HepG2 (cell line): Measurements from ENCODE around the gene ARHGEF12. TPM values are rescaled to one million over a fixed set of nuclear protein-coding genes. Genes with fewer than 3 reads are reported as not detected.

Experiments used
- ATAC-seq: fragments of 200-7000 bp; cut with Tn5 transposase; 3 replicates; pipeline ENCODE4 v1.9.1; 2020; ENCODE audit warnings: mild to moderate bottlenecking, moderate library complexity
- BruUV-seq: library from RNA; stranded (reverse); fragments of 400-500 nt; replicated peaks from 2 replicates; lab custom pipeline; 2021; lab: Mats Ljungman, UMichigan
- CTCF ChIA-PET: fragments of 300-600 bp; formaldehyde crosslinking; extraction: SDS; loops from one replicate; lab custom pipeline; 2021; ENCODE audit warnings: low total read pairs, inconsistent platforms, low intra/inter-chr PET ratio; lab: Yijun Ruan, JAX
- POLR2A ChIA-PET: fragments of 350-600 bp; sonication (Branson Sonifier 250); formaldehyde crosslinking; loops from one replicate; lab custom pipeline; 2020; ENCODE audit warnings: antibody characterized with exemption, inconsistent platforms; lab: Yijun Ruan, JAX
- DNase-seq: peaks from one replicate; pipeline ENCODE4 v3.0.0-alpha.2; 2015; ENCODE audit warnings: low spot score
- FAIRE-seq: peaks from 3 replicates; lab custom pipeline; 2011; peaks lifted over from hg19 to GRCh38; lab: Jason Lieb, UNC
- H2AFZ ChIP-seq: one replicate; pipeline ENCODE4 v1.6.1; 2011; ENCODE audit warnings: low read length, inconsistent platforms
- H3K27ac ChIP-seq: fragments of 300-600 bp; 3 replicates; pipeline ENCODE4 v1.8.0; 2011; ENCODE audit warnings: mixed run types, mild to moderate bottlenecking, mixed read lengths, low read length, inconsistent platforms; ENCODE audit not compliant: insufficient read depth; ENCODE audit errors: extremely low read length
- H3K27me3 ChIP-seq, 2 experiments: fragments of 200-600 bp in 1 of 2; 2 replicates in 1 of 2; 3 replicates in 1 of 2; pipeline versions ENCODE4 v1.6.0 to v1.8.0; 2011; ENCODE audit warnings: low read length in 2 of 2, mild to moderate bottlenecking in 2 of 2, moderate library complexity in 2 of 2, inconsistent platforms in 1 of 2; ENCODE audit not compliant: insufficient read depth in 2 of 2, control insufficient read depth in 1 of 2
- H3K36me3 ChIP-seq, 2 experiments: fragments of 200-600 bp in 1 of 2; replicated peaks in 1 of 2; 2 replicates in 1 of 2; 3 replicates in 1 of 2; pipeline versions ENCODE4 v1.5.1 to v1.8.0; 2011; ENCODE audit warnings: low read length in 2 of 2, inconsistent platforms in 1 of 2; ENCODE audit not compliant: insufficient read depth in 2 of 2, control insufficient read depth in 1 of 2
- H3K4me1 ChIP-seq: 2 replicates; pipeline ENCODE4 v1.5.1; 2012; ENCODE audit warnings: low read length, inconsistent platforms; ENCODE audit not compliant: insufficient read depth
- H3K4me2 ChIP-seq: 2 replicates; pipeline ENCODE4 v1.6.0; 2011; ENCODE audit warnings: low read depth, low read length, inconsistent platforms
- H3K4me3 ChIP-seq, 3 experiments: fragments of 200-600 bp in 1 of 3; sonication (generic), shearing (Covaris generic) in 1 of 3; replicated peaks in 1 of 3; 2 replicates each; pipeline ENCODE4 v1.5.1; 2011 to 2016; ENCODE audit warnings: low read length in 3 of 3, inconsistent platforms in 2 of 3, low read depth in 2 of 3, mild to moderate bottlenecking in 2 of 3, control low read depth in 1 of 3, mixed read lengths in 1 of 3; ENCODE audit not compliant: insufficient read depth in 1 of 3
- H3K79me2 ChIP-seq: one replicate; pipeline ENCODE4 v1.6.1; 2011; ENCODE audit warnings: low read length, inconsistent platforms; ENCODE audit not compliant: insufficient read depth
- H3K9ac ChIP-seq: 2 replicates; pipeline ENCODE4 v1.6.0; 2011; ENCODE audit warnings: mild to moderate bottlenecking, low read depth, low read length, inconsistent platforms; ENCODE audit not compliant: insufficient read depth
- H3K9me3 ChIP-seq: 2 replicates; pipeline ENCODE4 v1.5.1; 2012; ENCODE audit warnings: mild to moderate bottlenecking, low read length
- H4K20me1 ChIP-seq: 2 replicates; pipeline ENCODE4 v1.6.0; 2011; ENCODE audit warnings: inconsistent platforms, mild to moderate bottlenecking, low read length, moderate library complexity; ENCODE audit not compliant: insufficient read depth
- DZIP1 ChIP-seq: sonication (generic); formaldehyde crosslinking; IDR thresholded peaks from 2 replicates; pipeline ENCODE4 v1.5.0; 2020; ENCODE audit warnings: mild to moderate bottlenecking, missing genetic modification reagents
- KLF9 ChIP-seq: IDR thresholded peaks from 2 replicates; pipeline ENCODE4 v1.6.1; 2016; ENCODE audit warnings: low read depth
- PTBP1 ChIP-seq: fragments of 200-400 bp; formaldehyde crosslinking; IDR thresholded peaks from 2 replicates; pipeline ENCODE4 v1.6.1; 2018; ENCODE audit warnings: low read length, low read depth; ENCODE audit not compliant: poor library complexity, severe bottlenecking
- SNAPC4 ChIP-seq: sonication (generic); formaldehyde crosslinking; IDR thresholded peaks from 2 replicates; pipeline ENCODE4 v1.4.0; 2020; ENCODE audit warnings: mild to moderate bottlenecking, missing genetic modification reagents
- ZNF337 ChIP-seq: sonication (generic); formaldehyde crosslinking; IDR thresholded peaks from 2 replicates; pipeline ENCODE4 v1.5.1; 2020; ENCODE audit warnings: missing genetic modification reagents, low read depth, mild to moderate bottlenecking, borderline replicate concordance
- ZNF350 ChIP-seq: sonication (generic); formaldehyde crosslinking; IDR thresholded peaks from 2 replicates; pipeline ENCODE4 v1.4.0; 2020; ENCODE audit warnings: mild to moderate bottlenecking, low read depth, missing genetic modification reagents, borderline replicate concordance
- ZNF362 ChIP-seq: sonication (generic); formaldehyde crosslinking; IDR thresholded peaks from 2 replicates; pipeline ENCODE4 v1.4.0; 2020; ENCODE audit warnings: missing genetic modification reagents, mild to moderate bottlenecking, borderline replicate concordance
- ZNF850 ChIP-seq: sonication (generic); formaldehyde crosslinking; conservative IDR thresholded peaks from 2 replicates; pipeline ENCODE4 v1.9.0; 2021; ENCODE audit warnings: mild to moderate bottlenecking, missing genetic modification reagents
- ZSCAN25 ChIP-seq: sonication (generic); formaldehyde crosslinking; IDR thresholded peaks from 2 replicates; pipeline ENCODE4 v1.8.0; 2022; ENCODE audit warnings: mild to moderate bottlenecking, missing genetic modification reagents
- whole genome bisulfite sequencing: methylation state at CpG from one replicate; pipeline ENCODE4 v1.1.6; 2017; ENCODE audit warnings: low lambda C conversion rate; 5-methylcytosine and 5-hydroxymethylcytosine counted together
- in situ Hi-C: cut with HindIII; loops from 2 replicates; pipeline ENCODE4 v1.10.0; 2017; ENCODE audit warnings: low pct_unique_long_range_greater_than_20kb; ENCODE audit not compliant: extremely low pct_ligation_motif_present
- intact Hi-C: fragments of 100-400 bp; cut with micrococcal nuclease; formaldehyde crosslinking; loops from one replicate; pipeline ENCODE4 v1.10.0; 2022; ENCODE audit not compliant: unreplicated experiment
- polyA plus RNA-seq, 8 experiments: library from polyadenylated mRNA; depleted of rRNA in 3 of 8; stranded (reverse) in 7 of 8; unstranded in 1 of 8; fragments of >200 nt; fragmentation: Illumina TruSeq in 4 of 8; extraction: Trizol in 4 of 8; gene quantifications; 2 replicates each; pipeline versions ENCODE4 v1.2.1 to v1.2.3, GENCODE V29; 2011 to 2016; ENCODE audit warnings: low read depth in 4 of 8, missing spikeins in 1 of 8, mixed read lengths in 1 of 8; ENCODE audit not compliant: insufficient read depth in 1 of 8
- total RNA-seq, 5 experiments: library from RNA; depleted of rRNA; stranded (reverse); fragments of >200 nt; fragmentation: Illumina TruSeq; extraction: Trizol; gene quantifications; 2 replicates each; pipeline ENCODE4 v1.2.3, GENCODE V29; 2016; ENCODE audit warnings: low read depth in 1 of 5

The ARHGEF12 gene
- total and polyA plus RNA-seq, 2 of the 13 experiments (the other 11 are each of a cell fraction or from before 2014, with no cell fraction given), result 17.9 to 54.4 TPM

- BruUV-seq, result no TSS peak
- Histone ChIP-seq H3K27ac (no peak overlapping the region), H4K20me1 (peaks cover 27% of the 10 kb centered on the region), H3K79me2 (peaks cover 98% of the 10 kb centered on the region), H3K27me3 (no peaks in the 10 kb centered on the region), H3K4me2 (no peak overlapping the region), H3K9me3 (no peaks in the 10 kb centered on the region), H3K4me1 (peaks cover 70% of the 10 kb centered on the region), H3K4me3 (no peak overlapping the region), H3K36me3 (no peaks in the 10 kb centered on the region), H2AFZ (no peak overlapping the region), H3K9ac (no peak overlapping the region)
- intact Hi-C loops (no loop called here), in situ Hi-C loops (no loop called here)
- FAIRE-seq (no peak), DNase-seq (no peak), ATAC-seq (no peak)
- ChIA-PET POLR2A (no interaction called here), CTCF (no interaction called here)
- TF ChIP-seq DZIP1 (CRISPR knock-in tag), result no peak
- no peak for TF ChIP-seq ZNF337
- WGBS, result 94% methylated on average over 5 of the region's 5 CpGs
These were observed 48.9 kb downstream of the ARHGEF12 start for GRCh38 chr11:120385110-120385509.

GRCh38 chr11:120385655-120386054 lies 49.4 kb downstream of the ARHGEF12 start:
- Histone ChIP-seq H3K4me1 (peaks cover 70% of the 10 kb centered on the region), H3K79me2 (peaks cover 98% of the 10 kb centered on the region), H3K9ac (no peak overlapping the region), H3K4me3 (no peak overlapping the region), H4K20me1 (peaks cover 22% of the 10 kb centered on the region), H2AFZ (no peak overlapping the region), H3K36me3 (no peaks in the 10 kb centered on the region), H3K9me3 (no peaks in the 10 kb centered on the region), H3K4me2 (no peak overlapping the region), H3K27me3 (no peaks in the 10 kb centered on the region), H3K27ac (no peak overlapping the region)
- BruUV-seq, result no TSS peak
- intact Hi-C loops (no loop called here), in situ Hi-C loops (no loop called here)
- FAIRE-seq (no peak), ATAC-seq (no peak), DNase-seq (no peak)
- 99% methylated on average over 2 of the region's 2 CpGs for WGBS
- CTCF ChIA-PET, result no interaction called here
- POLR2A ChIA-PET, result no interaction called here
- TF ChIP-seq ZSCAN25 (CRISPR knock-in tag) (no peak), SNAPC4 (CRISPR knock-in tag) (no peak), ZNF350 (no peak), PTBP1 (no peak), ZNF850 (no peak), ZNF362 (CRISPR knock-in tag) (no peak), KLF9 (CRISPR knock-in tag) (no peak)
